WTC11 (cell line): ENCODE data around the gene SMIM10. TPM values are rescaled to one million over a fixed set of nuclear protein-coding genes. Genes with fewer than 3 reads are reported as not detected.

Experiments used
- ATAC-seq: fragments of 200-7000 bp; cut with Tn5 transposase; 2 replicates; pipeline ENCODE4 v1.10.0; 2021; ENCODE audit warnings: mild to moderate bottlenecking, moderate library complexity
- CTCF ChIA-PET: fragments of 300-600 bp; sonication (Branson Sonifier 250); formaldehyde crosslinking; loops from one replicate; lab custom pipeline; 2021; ENCODE audit warnings: antibody characterized with exemption; lab: Charles Lee
- POLR2A ChIA-PET: fragments of 350-600 bp; sonication (Branson Sonifier 250); formaldehyde crosslinking; loops from one replicate; lab custom pipeline; 2021; ENCODE audit warnings: antibody characterized with exemption; lab: Charles Lee
- DNase-seq: peaks from one replicate; pipeline ENCODE4 v3.0.0; 2021; ENCODE audit warnings: low spot score
- H3K27ac Mint-ChIP-seq: 2 replicates; pipeline ENCODE4 v1.8.0; 2021; ENCODE audit warnings: mixed read lengths
- H3K27me3 Mint-ChIP-seq: 2 replicates; pipeline ENCODE4 v1.8.0; 2021; ENCODE audit warnings: low read depth, mild to moderate bottlenecking, moderate library complexity, mixed read lengths
- H3K36me3 Mint-ChIP-seq: 2 replicates; pipeline ENCODE4 v1.8.0; 2021; ENCODE audit warnings: mixed read lengths
- H3K4me1 Mint-ChIP-seq: 2 replicates; pipeline ENCODE4 v1.8.0; 2022; ENCODE audit warnings: mixed read lengths
- H3K4me3 Mint-ChIP-seq: 2 replicates; pipeline ENCODE4 v1.8.0; 2021; ENCODE audit warnings: mild to moderate bottlenecking, moderate library complexity, mixed read lengths
- H3K9me3 Mint-ChIP-seq: 2 replicates; pipeline ENCODE4 v1.8.0; 2021; ENCODE audit warnings: mixed read lengths
- AFF4 ChIP-seq: sonication (generic); formaldehyde crosslinking; IDR thresholded peaks from 2 replicates; pipeline ENCODE4 v1.8.1; 2023; ENCODE audit warnings: mild to moderate bottlenecking, missing genetic modification reagents, borderline replicate concordance
- CDX4 ChIP-seq: fragments of 250-450 bp; sonication (Bioruptor Pico); IDR thresholded peaks from 2 replicates; pipeline ENCODE4 v1.9.0; 2021; ENCODE audit warnings: moderate library complexity, mild to moderate bottlenecking, inconsistent platforms, borderline replicate concordance
- E2F5 ChIP-seq: sonication (generic); formaldehyde crosslinking; IDR thresholded peaks from 2 replicates; pipeline ENCODE4 v1.8.1; 2022; ENCODE audit warnings: mild to moderate bottlenecking, moderate library complexity, missing genetic modification reagents
- EMX1 ChIP-seq: fragments of 250-450 bp; sonication (Bioruptor Pico); IDR thresholded peaks from 2 replicates; pipeline ENCODE4 v1.8.0; 2021; ENCODE audit warnings: mild to moderate bottlenecking
- FOXP1 ChIP-seq: sonication (generic); formaldehyde crosslinking; IDR thresholded peaks from 2 replicates; pipeline ENCODE4 v1.8.0; 2022; ENCODE audit warnings: missing genetic modification reagents, mild to moderate bottlenecking, moderate library complexity, borderline replicate concordance
- FOXP4 ChIP-seq: sonication (generic); formaldehyde crosslinking; IDR thresholded peaks from 2 replicates; pipeline ENCODE4 v1.8.0; 2022; ENCODE audit warnings: mild to moderate bottlenecking, missing genetic modification reagents
- HMGA2 ChIP-seq: fragments of 250-450 bp; sonication (Bioruptor Pico); IDR thresholded peaks from 2 replicates; pipeline ENCODE4 v1.4.0; 2021; ENCODE audit warnings: mild to moderate bottlenecking, moderate library complexity
- NR1H2 ChIP-seq: sonication (generic); formaldehyde crosslinking; IDR thresholded peaks from 2 replicates; pipeline ENCODE4 v1.9.0; 2021; ENCODE audit warnings: mild to moderate bottlenecking, moderate library complexity, missing genetic modification reagents
- SOX15 ChIP-seq: fragments of 250-450 bp; sonication (Bioruptor Pico); IDR thresholded peaks from 2 replicates; pipeline ENCODE4 v1.9.0; 2021; ENCODE audit warnings: mild to moderate bottlenecking
- STAT6 ChIP-seq: sonication (generic); formaldehyde crosslinking; conservative IDR thresholded peaks from 2 replicates; pipeline ENCODE4 v1.8.1; 2023; ENCODE audit warnings: mild to moderate bottlenecking, low read depth, missing genetic modification reagents, moderate library complexity
- TCF7 ChIP-seq: sonication (generic); formaldehyde crosslinking; IDR thresholded peaks from 2 replicates; pipeline ENCODE4 v1.8.0; 2022; ENCODE audit warnings: mild to moderate bottlenecking, low read depth, missing genetic modification reagents, moderate library complexity
- TP53 ChIP-seq: sonication (generic); formaldehyde crosslinking; IDR thresholded peaks from 2 replicates; pipeline ENCODE4 v1.8.1; 2023; ENCODE audit warnings: mild to moderate bottlenecking, missing genetic modification reagents
- USF1 ChIP-seq: sonication (generic); formaldehyde crosslinking; IDR thresholded peaks from 2 replicates; pipeline ENCODE4 v1.8.0; 2022; ENCODE audit warnings: mild to moderate bottlenecking, missing genetic modification reagents
- ZNF138 ChIP-seq: sonication (generic); formaldehyde crosslinking; conservative IDR thresholded peaks from 2 replicates; pipeline ENCODE4 v1.8.1; 2022; ENCODE audit warnings: mild to moderate bottlenecking, moderate library complexity, missing genetic modification reagents
- ZNF232 ChIP-seq: sonication (generic); formaldehyde crosslinking; IDR thresholded peaks from 2 replicates; pipeline ENCODE4 v1.8.0; 2022; ENCODE audit warnings: mild to moderate bottlenecking, missing genetic modification reagents
- ZNF317 ChIP-seq: sonication (generic); formaldehyde crosslinking; IDR thresholded peaks from 2 replicates; pipeline ENCODE4 v1.8.1; 2023; ENCODE audit warnings: low read depth, mild to moderate bottlenecking, moderate library complexity, missing genetic modification reagents, borderline replicate concordance
- ZNF416 ChIP-seq: fragments of 250-450 bp; sonication (Bioruptor Pico); IDR thresholded peaks from 2 replicates; pipeline ENCODE4 v1.9.0; 2021; ENCODE audit warnings: mild to moderate bottlenecking, inconsistent platforms
- ZNF423 ChIP-seq: fragments of 250-450 bp; sonication (Bioruptor Pico); IDR thresholded peaks from 2 replicates; pipeline ENCODE4 v2.1.2; 2022; ENCODE audit warnings: mild to moderate bottlenecking, moderate library complexity
- ZNF671 ChIP-seq: fragments of 250-450 bp; sonication (Bioruptor Pico); IDR thresholded peaks from 2 replicates; pipeline ENCODE4 v1.8.0; 2021; ENCODE audit warnings: mild to moderate bottlenecking
- total RNA-seq: library from RNA; stranded (reverse); gene quantifications from 3 replicates; pipeline ENCODE4 v1.2.3, GENCODE V29; 2021
- TF ChIP-seq, protein P1 (sequence below): sonication (generic); formaldehyde crosslinking; IDR thresholded peaks from 2 replicates; pipeline ENCODE4 v1.8.1; 2023; ENCODE audit warnings: mild to moderate bottlenecking, missing genetic modification reagents
- TF ChIP-seq, protein P2 (sequence below): sonication (generic); formaldehyde crosslinking; IDR thresholded peaks from 2 replicates; pipeline ENCODE4 v1.8.1; 2023; ENCODE audit warnings: mild to moderate bottlenecking, missing genetic modification reagents, moderate library complexity

SMIM10 gene
- total RNA-seq, 1 experiment from 2014 or later = 1.3 TPM

GRCh38 chrX:135009057-135009610 is 18.3 kb downstream of the SMIM10 start:
- ChIA-PET CTCF (no interaction called here), POLR2A (no interaction called here)
- H3K36me3 Mint-ChIP-seq = no peaks in the 10 kb centered on the region
- H3K9me3 Mint-ChIP-seq = no peaks in the 10 kb centered on the region
- DNase-seq = no peak
- H3K27ac Mint-ChIP-seq = no peak overlapping the region
- TF ChIP-seq CDX4 (CRISPR knock-in tag) (no peak), USF1 (CRISPR knock-in tag) (no peak), ZNF232 (CRISPR knock-in tag) (no peak), FOXP4 (no peak), ZNF423 (CRISPR knock-in tag) (no peak)
- TF ChIP-seq, protein P1, sequence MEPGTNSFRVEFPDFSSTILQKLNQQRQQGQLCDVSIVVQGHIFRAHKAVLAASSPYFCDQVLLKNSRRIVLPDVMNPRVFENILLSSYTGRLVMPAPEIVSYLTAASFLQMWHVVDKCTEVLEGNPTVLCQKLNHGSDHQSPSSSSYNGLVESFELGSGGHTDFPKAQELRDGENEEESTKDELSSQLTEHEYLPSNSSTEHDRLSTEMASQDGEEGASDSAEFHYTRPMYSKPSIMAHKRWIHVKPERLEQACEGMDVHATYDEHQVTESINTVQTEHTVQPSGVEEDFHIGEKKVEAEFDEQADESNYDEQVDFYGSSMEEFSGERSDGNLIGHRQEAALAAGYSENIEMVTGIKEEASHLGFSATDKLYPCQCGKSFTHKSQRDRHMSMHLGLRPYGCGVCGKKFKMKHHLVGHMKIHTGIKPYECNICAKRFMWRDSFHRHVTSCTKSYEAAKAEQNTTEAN (CRISPR knock-in tag) = no peak
- no peak overlapping the region for H3K4me3 Mint-ChIP-seq
- H3K4me1 Mint-ChIP-seq = peaks cover 35% of the 10 kb centered on the region
- ATAC-seq = no peak
- H3K27me3 Mint-ChIP-seq = no peaks in the 10 kb centered on the region

GRCh38 chrX:135009838-135010237 is 19.0 kb downstream of the SMIM10 start:
- Mint-ChIP-seq H3K27ac (no peak overlapping the region; the same call in 1 of the 2 replicates), H3K4me3 (no peak overlapping the region), H3K36me3 (no peaks in the 10 kb centered on the region), H3K9me3 (no peaks in the 10 kb centered on the region), H3K27me3 (no peaks in the 10 kb centered on the region), H3K4me1 (peaks cover 30% of the 10 kb centered on the region)
- no peak for DNase-seq
- ChIA-PET POLR2A (no interaction called here), CTCF (no interaction called here)
- peak; percentile 47 for ATAC-seq
- TF ChIP-seq TP53 (CRISPR knock-in tag) (no peak), ZNF232 (CRISPR knock-in tag) (no peak), CDX4 (CRISPR knock-in tag) (no peak), EMX1 (no peak), ZNF671 (no peak), ZNF317 (CRISPR knock-in tag) (no peak), NR1H2 (CRISPR knock-in tag) (no peak), HMGA2 (CRISPR knock-in tag) (no peak), ZNF138 (CRISPR knock-in tag) (no peak), E2F5 (CRISPR knock-in tag) (no peak), STAT6 (CRISPR knock-in tag) (no peak), AFF4 (no peak), SOX15 (no peak), ZNF416 (CRISPR knock-in tag) (no peak), FOXP1 (no peak), TCF7 (CRISPR knock-in tag) (no peak)
- TF ChIP-seq, protein P2, sequence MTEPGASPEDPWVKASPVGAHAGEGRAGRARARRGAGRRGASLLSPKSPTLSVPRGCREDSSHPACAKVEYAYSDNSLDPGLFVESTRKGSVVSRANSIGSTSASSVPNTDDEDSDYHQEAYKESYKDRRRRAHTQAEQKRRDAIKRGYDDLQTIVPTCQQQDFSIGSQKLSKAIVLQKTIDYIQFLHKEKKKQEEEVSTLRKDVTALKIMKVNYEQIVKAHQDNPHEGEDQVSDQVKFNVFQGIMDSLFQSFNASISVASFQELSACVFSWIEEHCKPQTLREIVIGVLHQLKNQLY (CRISPR knock-in tag) = no peak
